HG03571 (cell line): ENCODE data around the gene PPP2R5C.
"Not testable (repeated sequence)": the region's sequence is repeated elsewhere in the genome, so short reads cannot be mapped to it uniquely, and the experiment has no call there.

Experiments
- ATAC-seq: cut with Tn5 transposase; IDR thresholded peaks from one replicate; pipeline ENCODE4 v1.9.1; 2021; ENCODE audit not compliant: unreplicated experiment

The PPP2R5C gene

GRCh38 chr14:101961011-101961721 is 199.7 kb downstream of the PPP2R5C start:
- no peak for ATAC-seq

- ATAC-seq, result no peak
Measured at GRCh38 chr14:101961746-101962502, 200.4 kb downstream of the PPP2R5C start.

DNA sequence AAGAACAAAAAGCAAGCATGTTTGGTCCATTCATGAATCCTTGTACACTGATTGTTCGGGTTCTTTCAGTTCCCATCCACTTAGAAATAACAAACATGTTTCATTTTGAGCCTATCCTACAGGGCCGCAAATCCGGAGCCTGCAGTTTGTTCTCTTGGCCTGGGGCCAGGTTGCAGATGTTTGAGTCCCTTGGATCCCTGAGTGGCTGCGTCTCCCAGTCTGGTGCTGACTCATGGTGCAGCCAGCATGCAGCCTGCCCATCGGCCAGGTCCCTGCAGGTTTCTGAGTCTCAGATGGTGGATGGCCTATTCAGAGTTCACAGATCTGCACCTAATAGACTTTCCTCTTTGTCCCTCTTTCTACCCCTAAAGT is 201.0 kb downstream of the PPP2R5C start:
- no peak for ATAC-seq

GRCh38 chr14:101963052-101963451 is 201.5 kb downstream of the PPP2R5C start:
- no peak for ATAC-seq

DNA sequence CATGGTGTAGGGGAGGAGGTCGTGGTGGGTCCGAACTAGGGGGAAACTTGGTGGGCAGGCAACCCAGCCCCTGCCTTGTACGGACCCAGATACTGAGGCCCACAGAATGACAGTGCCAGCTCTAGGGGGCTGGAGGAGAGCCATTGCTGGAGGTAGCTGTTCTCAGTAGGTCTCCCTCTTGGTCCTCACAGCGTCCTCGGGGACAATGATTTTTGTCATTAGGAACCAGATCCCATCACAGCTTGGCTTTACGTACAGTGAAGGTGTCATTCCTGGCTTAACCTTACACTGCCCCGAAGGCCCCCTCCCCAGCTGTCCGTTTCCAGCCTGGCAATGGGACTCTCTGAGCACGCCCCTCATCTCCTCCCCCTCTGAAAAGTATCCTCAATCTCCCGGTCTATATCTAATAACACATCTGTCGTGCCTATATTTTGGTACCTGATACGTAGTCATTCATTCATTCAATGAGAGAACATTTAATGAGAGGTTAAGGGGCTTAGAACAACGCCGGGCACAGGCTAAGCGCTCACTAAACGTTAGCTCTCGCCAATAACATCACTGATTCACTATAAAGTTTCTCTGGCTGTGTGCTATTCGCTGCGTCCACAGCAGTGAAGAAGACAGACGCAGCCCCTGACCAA is 202.3 kb downstream of the PPP2R5C start:
- no peak for ATAC-seq

- peak; percentile 72 for ATAC-seq
Measured at GRCh38 chr14:101964297-101965180, 203.0 kb downstream of the PPP2R5C start, which contains the start of gene DYNC1H1. Gene DYNC1H1 (plus strand): TSS chr14:101964573. CDS start chr14:101964692, 119 bp downstream.

- peak; percentile 40 for ATAC-seq
Measured at GRCh38 chr14:101965181-101965544, 203.7 kb downstream of the PPP2R5C start.

- ATAC-seq, result no peak
Measured at GRCh38 chr14:101965770-101966722, 204.5 kb downstream of the PPP2R5C start.

GRCh38 chr14:101966742-101967141 is 205.2 kb downstream of the PPP2R5C start:
- ATAC-seq, result no peak

- ATAC-seq, result no peak
Measured at GRCh38 chr14:101968186-101968585, 206.7 kb downstream of the PPP2R5C start.

GRCh38 chr14:101969481-101969880 is 208.0 kb downstream of the PPP2R5C start:
- no peak for ATAC-seq

DNA sequence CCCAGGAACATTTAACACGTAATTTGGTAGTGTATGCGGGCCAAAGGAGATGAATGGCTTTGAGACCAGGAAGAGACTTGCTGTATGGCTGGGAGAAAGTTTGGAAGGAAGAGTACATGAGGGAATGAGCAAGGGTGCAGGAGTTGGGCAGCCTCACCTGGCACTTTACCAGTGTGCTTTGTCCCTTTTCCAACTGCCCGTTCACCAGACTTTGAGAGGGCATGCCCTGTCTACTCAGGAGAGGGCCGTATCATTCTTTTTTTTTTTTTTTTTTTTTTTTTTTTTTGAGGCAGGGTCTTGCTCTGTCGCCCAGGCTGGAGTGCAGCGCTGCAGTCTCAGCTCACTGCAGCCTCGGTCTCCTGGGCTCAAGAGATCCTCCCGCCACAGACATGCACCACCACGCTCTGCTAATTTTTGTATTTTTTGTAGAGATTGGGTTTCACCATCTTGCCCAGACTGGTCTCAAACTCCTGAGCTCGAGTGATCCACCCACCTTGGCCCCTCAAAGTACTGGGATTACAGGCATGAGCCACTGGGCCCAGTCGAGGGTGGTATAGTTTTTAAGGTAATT is 209.4 kb downstream of the PPP2R5C start:
- no peak for ATAC-seq

GRCh38 chr14:101971458-101971857 is 209.9 kb downstream of the PPP2R5C start:
- not testable (repeated sequence) for ATAC-seq

GRCh38 chr14:101972126-101972866 is 210.8 kb downstream of the PPP2R5C start:
- no peak for ATAC-seq

DNA sequence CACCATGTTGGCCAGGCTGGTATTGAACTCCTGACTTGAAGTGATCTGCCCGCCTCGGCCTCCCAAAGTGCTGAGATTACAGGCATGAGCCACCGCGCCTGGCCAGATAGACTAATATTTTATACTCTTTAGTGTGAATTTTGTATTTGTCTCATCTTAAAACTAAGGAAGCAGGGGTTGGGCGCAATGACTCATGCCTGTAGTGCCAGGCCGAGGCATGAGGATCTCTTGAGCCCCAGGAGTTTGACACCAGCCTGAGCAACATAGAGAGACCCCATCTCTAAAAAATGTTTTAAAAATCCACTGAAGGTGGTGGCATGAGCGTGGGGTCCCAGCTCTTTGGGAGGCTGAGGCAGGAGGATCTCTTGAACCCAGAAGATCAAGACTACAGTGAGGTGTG is 211.8 kb downstream of the PPP2R5C start:
- ATAC-seq, result no peak

DNA sequence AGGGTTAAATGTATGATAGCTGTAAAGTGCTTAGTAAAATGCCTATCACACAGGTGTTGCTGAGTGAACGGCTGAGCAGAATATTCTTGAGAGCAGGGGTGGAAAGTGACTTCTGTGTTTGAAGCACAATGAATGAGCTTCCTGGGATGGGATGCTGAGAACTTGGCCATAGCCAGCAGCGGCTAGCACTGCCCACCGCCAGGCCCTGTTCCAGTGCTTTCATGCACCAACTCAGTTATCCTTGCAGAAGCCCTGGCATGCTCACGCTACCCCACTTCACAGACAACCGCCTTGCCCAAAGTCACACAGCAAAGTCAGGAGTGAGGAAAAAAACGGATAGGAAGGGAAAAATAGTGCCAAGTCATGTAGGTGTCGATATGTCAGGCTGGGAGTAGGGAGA is 213.7 kb downstream of the PPP2R5C start:
- ATAC-seq, result no peak
